Loucy (cell line): ENCODE data around the gene GPATCH4.

ENCODE experiments used
- H2AFZ ChIP-seq: fragments of 200-600 bp; sonication (generic); 2 replicates; pipeline ENCODE4 v1.6.0; 2016; ENCODE audit warnings: antibody characterized with exemption, mild to moderate bottlenecking, low read length, moderate library complexity
- H3F3A ChIP-seq: fragments of 200-600 bp; 2 replicates; pipeline ENCODE4 v1.6.0; 2016; ENCODE audit warnings: antibody characterized with exemption, low read depth, mild to moderate bottlenecking
- H3K27me3 ChIP-seq: fragments of 200-600 bp; sonication (generic); 2 replicates; pipeline ENCODE4 v1.6.1; 2014; ENCODE audit warnings: low read length, mild to moderate bottlenecking; ENCODE audit not compliant: insufficient read depth, poor library complexity, severe bottlenecking
- H3K36me3 ChIP-seq: fragments of 200-600 bp; sonication (generic); 2 replicates; pipeline ENCODE4 v1.6.1; 2016; ENCODE audit warnings: low read length; ENCODE audit not compliant: insufficient read depth
- H3K4me1 ChIP-seq: fragments of 200-600 bp; sonication (generic); 2 replicates; pipeline ENCODE4 v1.5.1; 2014; ENCODE audit warnings: low read length, mild to moderate bottlenecking; ENCODE audit not compliant: insufficient read depth, poor library complexity, severe bottlenecking
- H3K4me2 ChIP-seq: fragments of 200-600 bp; sonication (generic); 2 replicates; pipeline ENCODE4 v1.6.0; 2014; ENCODE audit warnings: antibody characterized with exemption, low read length, low read depth, mild to moderate bottlenecking; ENCODE audit not compliant: poor library complexity, severe bottlenecking
- H3K4me3 ChIP-seq: fragments of 200-600 bp; sonication (generic); 2 replicates; pipeline ENCODE4 v1.5.1; 2014; ENCODE audit warnings: low read length, mild to moderate bottlenecking, mixed read lengths; ENCODE audit not compliant: poor library complexity, severe bottlenecking
- H3K79me2 ChIP-seq: fragments of 200-600 bp; sonication (generic); 2 replicates; pipeline ENCODE4 v1.6.1; 2014; ENCODE audit warnings: low read length; ENCODE audit not compliant: insufficient read depth
- H3K9ac ChIP-seq: fragments of 200-600 bp; sonication (generic); 2 replicates; pipeline ENCODE4 v1.6.0; 2014; ENCODE audit warnings: mild to moderate bottlenecking, low read depth, low read length, moderate library complexity; ENCODE audit not compliant: poor library complexity, severe bottlenecking
- H3K9me2 ChIP-seq: fragments of 200-600 bp; sonication (generic); replicated peaks from 2 replicates; pipeline ENCODE4 v1.6.1; 2016; ENCODE audit warnings: low read depth, low read length, mixed read lengths
- H3K9me3 ChIP-seq: fragments of 200-600 bp; sonication (generic); 2 replicates; pipeline ENCODE4 v1.6.1; 2014; ENCODE audit warnings: mild to moderate bottlenecking, antibody characterized with exemption, low read length, low read depth; ENCODE audit not compliant: insufficient read depth
- H4K20me1 ChIP-seq: fragments of 200-600 bp; sonication (generic); 2 replicates; pipeline ENCODE4 v1.6.0; 2014; ENCODE audit warnings: antibody characterized with exemption, low read length, mild to moderate bottlenecking; ENCODE audit not compliant: insufficient read depth, poor library complexity, severe bottlenecking
- CTCF ChIP-seq: fragments of 200-600 bp; sonication (generic); conservative IDR thresholded peaks from 2 replicates; pipeline ENCODE4 v1.5.1; 2014; ENCODE audit warnings: mild to moderate bottlenecking, antibody characterized with exemption, low read length
- EZH2phosphoT487 ChIP-seq: fragments of 200-600 bp; IDR thresholded peaks from 2 replicates; pipeline ENCODE4 v1.6.1; 2018; ENCODE audit warnings: antibody characterized with exemption, mild to moderate bottlenecking, moderate library complexity, borderline replicate concordance

Gene GPATCH4

GRCh38 chr1:156579472-156579871, 21.8 kb downstream of the GPATCH4 start, which contains the start of gene TTC24:
Gene TTC24, plus strand, starts transcription at chr1:156579723. Its CDS starts 1,642 bp downstream, at chr1:156581365.
- TF ChIP-seq EZH2phosphoT487 (no peak), CTCF (no peak)
- H3K27me3 ChIP-seq = no peaks in the 10 kb centered on the region
- H2AFZ ChIP-seq = no peak within 1 kb of the TSS
- no peaks in the 10 kb centered on the region for H3K4me1 ChIP-seq
- H3K4me3 ChIP-seq = no peak within 1 kb of the TSS
- no peaks in the 10 kb centered on the region for H3K9me3 ChIP-seq
- H3F3A ChIP-seq = no peaks in the 10 kb centered on the region
- no peaks in the 10 kb centered on the region for H3K79me2 ChIP-seq
- H3K9ac ChIP-seq = no peak within 1 kb of the TSS
- H3K4me2 ChIP-seq = no peak within 1 kb of the TSS
- no peaks in the 10 kb centered on the region for H3K9me2 ChIP-seq
- no peaks in the 10 kb centered on the region for H4K20me1 ChIP-seq
- no peaks in the 10 kb centered on the region for H3K36me3 ChIP-seq

- Histone ChIP-seq H3K9ac (no peak overlapping the region), H4K20me1 (no peaks in the 10 kb centered on the region), H3F3A (no peaks in the 10 kb centered on the region), H3K36me3 (no peaks in the 10 kb centered on the region), H2AFZ (no peak overlapping the region), H3K9me3 (no peaks in the 10 kb centered on the region), H3K27me3 (no peaks in the 10 kb centered on the region), H3K4me2 (no peak overlapping the region), H3K79me2 (no peaks in the 10 kb centered on the region), H3K9me2 (no peaks in the 10 kb centered on the region), H3K4me3 (no peak overlapping the region), H3K4me1 (no peaks in the 10 kb centered on the region)
- TF ChIP-seq CTCF (no peak), EZH2phosphoT487 (no peak)
Observed at GRCh38 chr1:156578055-156578454, 23.2 kb downstream of the GPATCH4 start.

GRCh38 chr1:156577550-156577949, 23.7 kb downstream of the GPATCH4 start:
- Histone ChIP-seq H3K36me3 (no peaks in the 10 kb centered on the region), H3K4me2 (no peak overlapping the region), H3K9ac (no peak overlapping the region), H3K4me3 (no peak overlapping the region), H3K9me3 (no peaks in the 10 kb centered on the region), H3K79me2 (no peaks in the 10 kb centered on the region), H3F3A (no peaks in the 10 kb centered on the region), H3K4me1 (peaks cover 4% of the 10 kb centered on the region), H2AFZ (no peak overlapping the region), H3K9me2 (no peaks in the 10 kb centered on the region), H3K27me3 (no peaks in the 10 kb centered on the region), H4K20me1 (no peaks in the 10 kb centered on the region)
- no peak for TF ChIP-seq CTCF
- TF ChIP-seq EZH2phosphoT487 = no peak
